Neural cell (in vitro differentiated cells): ENCODE results near the gene COLEC12.

ENCODE experiments used
- EP300 ChIP-seq: fragments of 450-650 bp; conservative IDR thresholded peaks from 2 replicates; pipeline ENCODE4 v1.6.1; 2014; ENCODE audit warnings: antibody characterized with exemption, mild to moderate bottlenecking, moderate library complexity; ENCODE audit not compliant: poor library complexity, severe bottlenecking
- TAF1 ChIP-seq: IDR thresholded peaks from 2 replicates; pipeline ENCODE4 v1.6.1; 2012; ENCODE audit warnings: low read depth
- TF ChIP-seq, protein P1 (sequence below): fragments of 450-650 bp; IDR thresholded peaks from 2 replicates; pipeline ENCODE4 v1.5.1; 2014; ENCODE audit warnings: antibody characterized with exemption, mild to moderate bottlenecking, moderate library complexity; ENCODE audit not compliant: poor library complexity, severe bottlenecking

DNA sequence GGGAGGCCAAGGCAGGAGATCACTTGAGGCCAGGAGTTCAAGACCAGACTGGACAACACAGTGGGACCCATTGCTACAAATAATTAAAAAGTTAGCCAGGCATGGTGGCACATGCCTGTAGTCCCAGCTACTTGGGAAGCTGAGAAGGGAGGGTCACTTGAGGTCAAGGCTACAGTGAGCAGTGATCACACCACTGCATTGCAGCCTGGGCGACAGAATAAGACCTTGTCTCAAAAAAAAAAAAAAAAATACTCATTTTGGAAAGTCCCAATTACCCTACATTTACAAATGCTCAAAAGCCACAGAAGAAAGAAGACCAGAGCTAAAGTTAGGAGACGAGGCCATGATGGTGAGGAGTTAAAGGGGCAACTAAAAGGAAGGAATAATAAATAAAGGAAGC, 61.9 kb downstream of the COLEC12 start:
- TF ChIP-seq, protein P1, sequence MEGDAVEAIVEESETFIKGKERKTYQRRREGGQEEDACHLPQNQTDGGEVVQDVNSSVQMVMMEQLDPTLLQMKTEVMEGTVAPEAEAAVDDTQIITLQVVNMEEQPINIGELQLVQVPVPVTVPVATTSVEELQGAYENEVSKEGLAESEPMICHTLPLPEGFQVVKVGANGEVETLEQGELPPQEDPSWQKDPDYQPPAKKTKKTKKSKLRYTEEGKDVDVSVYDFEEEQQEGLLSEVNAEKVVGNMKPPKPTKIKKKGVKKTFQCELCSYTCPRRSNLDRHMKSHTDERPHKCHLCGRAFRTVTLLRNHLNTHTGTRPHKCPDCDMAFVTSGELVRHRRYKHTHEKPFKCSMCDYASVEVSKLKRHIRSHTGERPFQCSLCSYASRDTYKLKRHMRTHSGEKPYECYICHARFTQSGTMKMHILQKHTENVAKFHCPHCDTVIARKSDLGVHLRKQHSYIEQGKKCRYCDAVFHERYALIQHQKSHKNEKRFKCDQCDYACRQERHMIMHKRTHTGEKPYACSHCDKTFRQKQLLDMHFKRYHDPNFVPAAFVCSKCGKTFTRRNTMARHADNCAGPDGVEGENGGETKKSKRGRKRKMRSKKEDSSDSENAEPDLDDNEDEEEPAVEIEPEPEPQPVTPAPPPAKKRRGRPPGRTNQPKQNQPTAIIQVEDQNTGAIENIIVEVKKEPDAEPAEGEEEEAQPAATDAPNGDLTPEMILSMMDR, result no peak
- TF ChIP-seq EP300, result no peak
- no peak for TF ChIP-seq TAF1
